ELF-1 (cell line): ENCODE results near the gene TLR3.

Source experiments
- DNase-seq: peaks from one replicate; pipeline ENCODE4 v3.0.0-alpha.2; 2016; ENCODE audit warnings: low read depth, low spot score

TLR3 gene

DNA sequence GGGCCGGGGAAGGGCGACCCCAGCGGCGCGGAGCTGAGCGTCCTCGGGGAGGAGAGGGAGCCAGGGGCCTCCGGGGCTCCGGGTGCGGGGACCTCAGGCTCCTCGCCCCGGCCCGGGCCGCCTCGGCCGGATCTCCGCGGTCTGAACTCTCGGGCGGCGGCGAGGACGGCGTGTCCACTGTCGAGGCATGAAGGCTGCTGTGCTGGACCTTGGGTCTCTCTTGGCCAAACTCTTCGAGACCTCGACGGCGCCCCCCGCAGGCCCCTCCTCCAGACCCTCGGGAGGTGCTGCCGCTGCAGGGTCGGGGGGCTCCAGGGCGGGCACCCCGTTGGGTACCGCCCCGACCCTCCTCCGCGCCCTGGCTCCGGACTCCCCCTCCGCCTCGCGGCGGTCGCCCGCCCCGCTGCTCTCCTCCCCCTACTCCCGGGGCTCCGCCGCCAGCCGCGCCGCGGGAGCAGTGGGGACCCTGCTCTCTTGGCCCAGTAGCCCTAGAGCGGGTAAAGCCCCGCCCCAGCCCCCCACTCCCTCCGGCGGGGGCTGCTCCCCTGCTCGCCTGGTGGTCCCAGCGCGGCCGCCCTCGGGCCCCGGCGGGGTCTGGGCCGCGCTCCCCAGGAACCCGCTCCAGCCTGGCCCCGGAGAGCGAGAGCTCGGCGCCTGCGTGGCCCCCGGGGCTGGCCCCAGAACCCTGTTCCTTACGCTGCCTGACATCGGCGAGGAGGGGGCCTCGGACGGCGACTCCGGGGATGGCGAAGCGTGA lies 36.1 kb downstream of the TLR3 start:
- no peak for DNase-seq

DNA sequence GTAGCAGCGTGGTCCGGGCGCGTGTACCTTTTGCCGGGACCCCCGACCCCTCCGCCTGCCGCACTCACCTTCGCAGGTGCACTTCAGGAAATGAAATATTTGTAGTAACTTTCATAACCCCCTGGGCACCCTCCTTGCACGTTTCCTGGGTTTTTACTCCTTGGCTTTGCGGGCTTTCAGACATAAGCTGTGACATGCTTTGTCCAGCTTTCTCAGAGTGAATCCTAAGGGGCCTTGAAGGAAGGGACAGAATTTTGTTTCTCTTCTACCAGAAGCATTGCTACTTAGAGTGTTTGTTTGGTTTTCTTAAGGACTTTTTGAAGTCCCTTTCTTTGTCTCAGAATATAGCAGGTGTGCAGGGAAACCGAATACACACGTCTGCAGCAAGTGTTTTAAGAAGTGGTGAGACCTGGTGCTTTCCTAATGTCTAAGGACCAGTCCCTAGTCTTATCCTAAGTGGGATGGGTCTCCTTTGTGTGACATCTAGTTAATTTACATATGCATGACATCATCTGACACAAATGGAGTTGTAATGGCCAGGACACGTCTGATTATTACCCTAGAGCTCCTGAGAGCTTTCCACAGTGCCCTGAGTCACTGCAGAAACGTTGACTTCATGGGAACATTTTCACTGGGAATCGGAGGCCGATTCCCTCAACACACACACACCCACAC lies 36.8 kb downstream of the TLR3 start:
- peak; percentile 30 for DNase-seq

DNA sequence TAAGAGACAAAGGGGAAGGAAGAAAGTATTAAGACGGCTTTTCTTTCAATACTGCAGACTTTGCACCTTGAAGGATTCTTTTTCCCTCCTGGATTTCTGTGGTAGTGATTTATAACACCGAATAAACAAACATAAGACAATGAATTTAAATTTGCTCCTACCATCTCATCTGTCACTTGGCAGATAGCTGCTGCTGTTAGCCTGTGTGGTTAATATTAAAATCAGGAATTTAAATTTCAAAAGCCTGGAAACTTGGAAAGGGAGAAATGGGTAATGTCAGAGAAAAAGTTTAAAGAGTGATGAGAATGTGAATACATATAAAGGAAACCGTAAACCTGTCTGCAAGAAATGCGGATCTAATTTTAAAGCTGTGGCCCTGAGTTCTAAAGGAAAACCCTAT lies 39.0 kb downstream of the TLR3 start:
- DNase-seq: no peak

DNA sequence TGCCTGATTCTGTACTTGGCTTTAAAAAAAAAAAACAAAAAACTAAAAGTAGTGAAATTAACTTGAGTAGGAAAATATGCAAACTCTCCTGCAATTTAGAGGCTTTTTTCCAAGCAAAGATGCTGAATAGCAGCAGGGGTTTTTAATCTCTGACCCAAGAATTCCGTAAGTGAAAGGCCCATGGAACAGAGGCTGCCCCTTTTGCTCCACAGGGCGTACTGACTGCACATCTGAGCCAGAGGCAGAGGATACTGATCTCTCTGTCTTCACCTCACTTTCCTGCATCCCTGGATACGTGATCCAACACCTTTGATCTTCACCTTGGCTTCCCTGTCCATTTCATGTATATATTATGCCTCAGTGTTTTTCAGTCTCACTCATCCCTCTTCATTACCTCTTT lies 39.4 kb downstream of the TLR3 start:
- DNase-seq: no peak

DNA sequence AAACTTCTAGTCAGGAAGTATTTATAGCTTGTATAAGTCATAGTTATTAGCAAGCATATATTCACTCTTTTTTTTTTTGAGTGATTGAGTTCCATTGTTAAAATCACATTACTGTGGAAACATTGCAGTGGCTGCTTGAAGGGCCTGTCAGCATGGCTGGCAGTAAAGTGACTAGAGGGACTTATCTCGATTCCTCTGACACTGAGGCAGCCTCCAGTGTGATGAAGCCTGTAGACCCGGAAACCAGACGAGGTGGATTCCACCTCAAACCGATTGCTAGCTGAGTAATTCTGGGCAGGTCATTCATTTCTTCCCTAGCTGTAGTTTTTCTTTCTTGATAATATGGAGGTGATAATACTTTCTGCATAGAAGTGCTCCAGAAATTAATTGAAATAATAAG lies 40.3 kb downstream of the TLR3 start:
- no peak for DNase-seq

DNA sequence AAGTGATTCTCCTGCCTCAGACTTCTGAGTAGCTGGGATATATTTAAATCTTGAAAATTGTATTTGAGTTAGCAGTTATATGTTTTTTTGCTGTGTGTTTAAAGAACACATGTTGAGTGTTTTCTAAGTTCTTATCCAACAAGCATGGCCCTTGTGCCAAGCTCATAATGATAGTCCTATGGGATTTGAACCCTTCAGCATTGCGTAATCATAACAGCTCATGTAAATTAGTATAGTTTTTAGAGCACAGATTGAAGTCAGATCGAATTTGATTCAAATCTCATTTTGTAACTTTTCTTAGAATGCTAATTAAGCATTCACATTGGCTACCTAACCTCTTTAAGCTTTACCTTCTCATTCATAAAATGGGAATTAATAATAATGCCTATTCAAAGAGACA lies 47.7 kb downstream of the TLR3 start:
- no peak for DNase-seq

DNA sequence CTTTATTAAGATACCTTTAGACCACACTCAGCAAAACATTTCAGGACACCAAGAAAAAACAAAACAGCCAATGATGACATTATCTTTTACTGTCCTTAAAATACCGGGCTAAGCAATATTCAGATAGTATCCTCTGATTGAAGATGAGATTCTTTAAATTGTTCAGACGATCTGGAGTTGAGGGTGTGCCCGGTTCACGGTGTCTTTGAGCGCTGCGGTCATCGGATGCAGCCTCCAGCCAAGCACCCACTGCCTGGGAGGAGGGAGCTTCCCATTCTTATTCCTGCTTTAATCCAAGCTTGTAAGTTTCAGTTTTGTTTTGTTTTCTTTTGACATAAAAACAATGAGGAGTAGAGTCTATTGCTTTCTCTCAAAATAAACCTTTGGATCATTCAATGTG lies 49.6 kb downstream of the TLR3 start:
- DNase-seq: no peak

DNA sequence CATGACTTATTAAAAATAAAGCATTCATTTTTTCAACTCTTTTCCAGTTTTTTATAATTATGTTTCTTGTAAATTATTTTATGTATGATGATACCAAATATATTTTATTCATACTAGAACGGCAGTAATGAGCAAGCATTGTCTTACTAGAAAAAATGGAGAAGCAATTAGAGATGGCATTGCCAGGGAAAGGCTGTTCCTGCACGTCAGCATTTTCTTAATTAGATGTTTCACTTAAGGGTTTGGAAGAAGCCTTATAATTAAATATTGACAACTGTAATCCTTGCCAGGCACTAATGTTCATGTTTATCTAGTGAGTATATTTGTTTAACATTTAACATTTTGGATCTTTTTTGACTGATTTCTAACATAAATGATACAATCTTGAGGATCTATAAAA lies 52.1 kb downstream of the TLR3 start:
- no peak for DNase-seq

DNA sequence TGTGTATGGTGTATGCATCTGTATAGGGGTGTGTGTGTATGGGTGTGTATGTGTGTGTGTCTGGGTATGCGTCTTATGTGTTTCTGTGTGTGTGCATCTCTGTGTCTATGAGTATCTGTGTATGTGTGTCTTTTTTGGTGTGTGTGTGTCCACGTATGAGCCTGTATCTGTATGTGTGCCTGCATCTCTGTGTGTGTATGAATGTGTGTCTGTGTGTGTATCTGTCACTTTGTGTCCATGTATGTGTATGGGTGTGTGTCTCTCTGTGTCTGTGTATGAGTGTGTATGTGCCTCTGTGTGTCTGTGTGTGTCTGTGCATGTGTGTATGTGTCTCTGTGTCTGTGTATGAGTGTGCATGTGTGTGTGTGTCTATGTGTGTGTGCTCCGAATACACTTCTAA lies 59.9 kb downstream of the TLR3 start:
- no peak for DNase-seq

DNA sequence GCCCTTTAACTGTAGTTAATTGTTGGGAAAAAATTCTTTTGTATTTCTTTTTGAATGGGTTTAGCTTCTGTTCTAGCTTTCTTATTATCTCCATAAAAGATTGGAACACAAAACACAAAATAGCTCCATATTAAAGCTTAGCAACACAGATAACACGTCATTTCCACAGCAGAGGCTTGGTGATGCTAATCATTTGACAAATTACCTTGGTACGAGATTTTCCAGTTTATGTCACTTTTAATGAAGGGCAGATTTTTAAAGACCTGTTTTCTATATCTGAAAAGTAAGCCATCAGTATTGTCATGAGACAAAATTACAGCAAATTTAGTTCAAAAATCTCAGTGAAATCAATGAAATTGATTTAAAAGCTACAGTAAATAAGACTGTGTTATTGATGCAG lies 63.0 kb downstream of the TLR3 start:
- DNase-seq: no peak

DNA sequence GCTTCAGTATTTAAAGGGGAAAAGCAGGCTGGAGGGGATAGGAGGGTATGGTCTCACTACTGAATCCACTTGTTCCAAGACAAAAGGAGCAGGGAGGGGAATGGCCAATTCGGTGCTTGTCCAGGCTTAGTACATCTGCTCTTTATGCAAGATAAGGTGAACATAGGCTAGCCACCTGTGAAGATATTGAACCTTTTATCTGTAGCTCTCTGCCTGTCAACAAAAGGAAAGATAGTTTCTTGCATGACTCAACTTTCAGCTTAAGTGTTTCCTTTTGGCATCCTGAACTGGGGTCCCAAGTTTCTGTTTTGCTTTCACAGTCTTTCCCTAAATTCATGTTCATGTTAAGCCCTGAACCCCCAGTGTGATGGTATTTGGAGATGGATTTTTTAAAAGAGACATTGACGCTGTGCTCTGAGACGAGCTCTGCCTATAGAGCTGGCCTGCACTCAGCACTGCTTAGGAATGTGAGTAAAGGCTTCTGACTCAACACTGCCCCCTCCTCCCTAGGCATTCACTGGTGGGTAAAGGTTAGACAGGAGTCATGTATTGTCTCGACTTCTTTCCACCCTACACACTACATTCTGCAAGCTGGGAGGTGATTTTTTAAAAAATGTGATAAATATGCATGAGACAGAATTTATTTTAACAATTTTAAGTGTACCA lies 63.8 kb downstream of the TLR3 start:
- peak; percentile 53 for DNase-seq

DNA sequence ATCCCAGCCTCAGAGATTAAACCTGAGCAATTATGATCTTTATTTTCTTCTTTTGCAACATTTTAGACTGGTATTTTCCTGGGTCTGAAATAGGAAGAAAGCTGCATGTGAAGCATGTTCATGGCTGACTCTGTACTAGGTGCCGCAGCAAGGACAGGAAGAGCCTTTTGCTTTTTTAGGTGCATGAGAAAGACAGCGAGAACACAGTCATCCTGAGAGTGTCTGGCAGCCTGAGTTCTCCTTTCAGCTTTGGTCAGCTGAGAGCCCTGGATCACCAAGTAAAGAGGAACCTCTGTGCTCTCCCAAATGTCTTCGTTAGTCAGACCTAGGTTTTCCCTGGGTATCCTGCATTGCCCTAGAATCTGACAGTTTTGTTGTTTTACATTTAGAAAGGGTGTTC lies 65.3 kb downstream of the TLR3 start:
- DNase-seq: no peak

DNA sequence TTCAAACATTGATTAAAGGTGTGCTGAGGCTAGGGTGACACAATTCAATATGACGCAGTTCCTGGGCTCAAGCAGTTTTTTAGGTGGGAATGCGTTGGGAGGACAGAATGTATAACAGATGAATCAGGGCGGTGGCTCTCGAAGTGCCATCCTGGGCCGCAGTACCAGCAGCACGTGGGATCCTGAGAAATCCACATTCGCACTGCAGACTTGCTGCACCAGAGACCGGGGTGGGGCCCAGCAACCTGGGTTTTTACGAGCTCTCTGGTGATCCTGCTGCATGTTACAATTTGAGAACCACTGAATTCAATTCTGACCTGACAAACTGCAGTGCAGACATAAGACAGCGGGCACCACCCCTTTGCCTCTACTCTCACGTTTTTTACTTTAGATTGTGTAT lies 65.9 kb downstream of the TLR3 start:
- no peak for DNase-seq

DNA sequence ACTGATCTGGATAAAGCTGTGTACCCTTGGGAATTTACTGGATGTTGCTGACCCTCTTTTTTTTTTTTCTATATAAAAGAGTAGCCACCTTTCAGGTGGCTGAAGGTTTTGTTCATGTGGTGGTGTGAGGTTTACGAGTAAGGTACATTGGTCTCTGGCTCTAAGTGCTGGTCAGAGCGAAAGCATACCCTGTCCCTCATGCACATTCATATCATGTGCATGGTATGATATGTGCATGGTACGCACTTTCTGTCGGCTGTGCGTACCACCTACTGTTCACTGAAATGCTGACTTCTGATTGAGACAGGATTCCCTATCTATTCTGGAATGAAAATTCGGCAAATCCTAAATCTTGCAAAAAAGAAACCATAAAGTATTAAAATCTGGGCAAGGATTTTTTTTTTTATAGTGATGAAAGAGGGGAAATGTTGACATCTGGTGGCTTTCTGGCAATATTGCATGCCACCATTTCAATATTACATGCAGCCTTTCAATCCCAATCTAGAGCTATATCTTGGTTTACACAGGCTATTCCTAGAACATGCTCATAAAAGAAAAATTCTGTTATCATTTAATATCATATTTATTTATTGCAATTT lies 68.3 kb downstream of the TLR3 start:
- DNase-seq: no peak
